HCT116 (cell line): ENCODE results near the gene POLD2. TPM values are rescaled to one million over a fixed set of nuclear protein-coding genes. Genes with fewer than 3 reads are reported as not detected.

Experiments
- ATAC-seq: fragments of 200-7000 bp; cut with Tn5 transposase; 2 replicates; pipeline ENCODE4 v1.9.1; 2020; ENCODE audit warnings: mild to moderate bottlenecking, moderate library complexity
- BruUV-seq: library from RNA; stranded (reverse); fragments of 400-500 nt; replicated peaks from 2 replicates; lab custom pipeline; 2021; lab: Mats Ljungman, UMichigan
- CTCF ChIA-PET: fragments of 300-600 bp; sonication (Branson Sonifier 250); formaldehyde crosslinking; loops from one replicate; lab custom pipeline; 2021; ENCODE audit warnings: antibody characterized with exemption; lab: Charles Lee
- POLR2A ChIA-PET: fragments of 300-600, 350-600 bp; sonication (Branson Sonifier 250); formaldehyde crosslinking; loops from one replicate; lab custom pipeline; 2021; ENCODE audit warnings: antibody characterized with exemption; lab: Charles Lee
- RAD21 ChIA-PET, 2 experiments: fragments of 300-600 bp; sonication (Branson Sonifier 250); formaldehyde crosslinking; loops; one replicate each; lab custom pipeline; 2023; ENCODE audit warnings: low total read pairs in 2 of 2; ENCODE audit not compliant: uncharacterized antibody in 2 of 2, unreplicated experiment in 2 of 2, low non-redundant PET in 1 of 2; lab: Charles Lee
- DNase-seq: peaks from one replicate; pipeline ENCODE4 v3.0.0-alpha.2; 2010; ENCODE audit warnings: low read depth, low spot score
- H2AFZ ChIP-seq: fragments of 200-600 bp; shearing (Covaris generic), sonication (generic); 2 replicates; pipeline ENCODE4 v1.6.1; 2017; ENCODE audit warnings: low read depth, mixed run types, mixed read lengths, antibody characterized with exemption, low read length; ENCODE audit not compliant: poor library complexity, severe bottlenecking
- H3K27ac ChIP-seq: 2 replicates; pipeline ENCODE4 v1.5.1; 2012; ENCODE audit warnings: low read depth, low read length
- H3K27me3 ChIP-seq: fragments of 200-600 bp; sonication (generic); 2 replicates; pipeline ENCODE4 v1.6.1; 2016; ENCODE audit warnings: mixed run types, low read length, mixed read lengths; ENCODE audit not compliant: insufficient read depth
- H3K36me3 ChIP-seq, 2 experiments: fragments of 200-500 bp in 1 of 2; fragments of 200-600 bp in 1 of 2; sonication (Bioruptor generic) in 1 of 2; sonication (generic) in 1 of 2; 2 replicates each; pipeline versions ENCODE4 v1.5.1 to v1.6.1; 2014 to 2016; ENCODE audit warnings: low read length in 2 of 2, inconsistent platforms in 1 of 2, mixed read lengths in 1 of 2, mixed run types in 1 of 2; ENCODE audit not compliant: insufficient read depth in 2 of 2, control insufficient read depth in 1 of 2
- H3K4me1 ChIP-seq, 2 experiments: fragments of 200-600 bp in 1 of 2; sonication (generic) in 1 of 2; 2 replicates each; pipeline versions ENCODE4 v1.5.1 to v1.6.1; 2012 to 2017; ENCODE audit warnings: low read length in 2 of 2, inconsistent platforms in 1 of 2, mild to moderate bottlenecking in 1 of 2, mixed read lengths in 1 of 2, mixed run types in 1 of 2, moderate library complexity in 1 of 2; ENCODE audit not compliant: insufficient read depth in 2 of 2, control insufficient read depth in 1 of 2
- H3K4me2 ChIP-seq: fragments of 200-600 bp; sonication (generic); 2 replicates; pipeline ENCODE4 v1.6.1; 2017; ENCODE audit warnings: mixed run types, low read length, mixed read lengths
- H3K4me3 ChIP-seq, 2 experiments: fragments of 200-600 bp in 1 of 2; sonication (generic) in 1 of 2; replicated peaks in 1 of 2; 2 replicates each; pipeline ENCODE4 v1.5.1; 2011 to 2016; ENCODE audit warnings: low read length in 2 of 2, control low read depth in 1 of 2, low read depth in 1 of 2, mild to moderate bottlenecking in 1 of 2, mixed read lengths in 1 of 2, mixed run types in 1 of 2
- H3K79me2 ChIP-seq: fragments of 200-600 bp; sonication (generic); 2 replicates; pipeline ENCODE4 v1.6.1; 2017; ENCODE audit warnings: mild to moderate bottlenecking, mixed run types, low read length, moderate library complexity, mixed read lengths; ENCODE audit not compliant: insufficient read depth
- H3K9ac ChIP-seq: fragments of 200-600 bp; sonication (generic); 2 replicates; pipeline ENCODE4 v1.6.1; 2016; ENCODE audit warnings: low read length, mixed read lengths
- H3K9me2 ChIP-seq: fragments of 200-600 bp; sonication (generic), shearing (Covaris generic); 2 replicates; pipeline ENCODE4 v1.6.1; 2017; ENCODE audit warnings: mixed run types, mild to moderate bottlenecking, moderate library complexity; ENCODE audit not compliant: insufficient read depth
- H3K9me3 ChIP-seq, 2 experiments: fragments of 200-500 bp in 1 of 2; fragments of 200-600 bp in 1 of 2; sonication (Bioruptor generic) in 1 of 2; sonication (generic) in 1 of 2; 2 replicates each; pipeline ENCODE4 v1.6.1; 2014 to 2017; ENCODE audit warnings: low read length in 2 of 2, mixed read lengths in 2 of 2, inconsistent platforms in 1 of 2, low read depth in 1 of 2, mild to moderate bottlenecking in 1 of 2, mixed run types in 1 of 2, moderate library complexity in 1 of 2; ENCODE audit not compliant: control insufficient read depth in 1 of 2, insufficient read depth in 1 of 2
- H4K20me1 ChIP-seq: fragments of 200-600 bp; sonication (generic), shearing (Covaris generic); 2 replicates; pipeline ENCODE4 v1.6.1; 2017; ENCODE audit warnings: mixed run types, mild to moderate bottlenecking, moderate library complexity; ENCODE audit not compliant: insufficient read depth
- CBX3 ChIP-seq: IDR thresholded peaks from 2 replicates; pipeline ENCODE4 v1.6.1; 2012; ENCODE audit warnings: low read depth
- CEBPB ChIP-seq: IDR thresholded peaks from 2 replicates; pipeline ENCODE4 v1.6.1; 2012; ENCODE audit warnings: low read depth
- EGR1 ChIP-seq: IDR thresholded peaks from 2 replicates; pipeline ENCODE4 v1.6.1; 2012; ENCODE audit warnings: low read depth
- ELF1 ChIP-seq: IDR thresholded peaks from 2 replicates; pipeline ENCODE4 v1.6.1; 2012; ENCODE audit warnings: low read depth, borderline replicate concordance
- EZH2 ChIP-seq: fragments of 200-600 bp; sonication (generic); IDR thresholded peaks from 2 replicates; pipeline ENCODE4 v1.6.1; 2017; ENCODE audit warnings: antibody characterized with exemption, mixed run types
- EZH2phosphoT487 ChIP-seq: fragments of 200-600 bp; IDR thresholded peaks from 2 replicates; pipeline ENCODE4 v1.6.1; 2018; ENCODE audit warnings: antibody characterized with exemption, borderline replicate concordance
- FOSL1 ChIP-seq: IDR thresholded peaks from 2 replicates; pipeline ENCODE4 v1.6.1; 2012; ENCODE audit warnings: low read depth
- JUND ChIP-seq: IDR thresholded peaks from 2 replicates; pipeline ENCODE4 v1.6.1; 2012
- POLR2A ChIP-seq: IDR thresholded peaks from 2 replicates; pipeline ENCODE4 v1.7.0; 2011; ENCODE audit warnings: borderline replicate concordance; ENCODE audit not compliant: insufficient read depth, insufficient read length; ENCODE audit errors: extremely low read depth
- RAD21 ChIP-seq: IDR thresholded peaks from 2 replicates; pipeline ENCODE4 v1.6.1; 2012; ENCODE audit warnings: low read depth, mild to moderate bottlenecking
- SIN3A ChIP-seq: IDR thresholded peaks from 2 replicates; pipeline ENCODE4 v1.6.1; 2012; ENCODE audit warnings: low read depth
- SP1 ChIP-seq: IDR thresholded peaks from 2 replicates; pipeline ENCODE4 v1.6.1; 2012; ENCODE audit warnings: low read depth
- ZFX ChIP-seq: fragments of 450-650 bp; IDR thresholded peaks from 2 replicates; pipeline ENCODE4 v1.6.1; 2017
- intact Hi-C: fragments of 100-400 bp; cut with micrococcal nuclease; formaldehyde crosslinking; loops from 2 replicates; pipeline ENCODE4 v1.10.0; 2022
- total RNA-seq: library from RNA; stranded (reverse); gene quantifications from one replicate; pipeline ENCODE4 v1.2.1, GENCODE V29; 2021; ENCODE audit not compliant: unreplicated experiment
- TF ChIP-seq, protein P1 (sequence below): IDR thresholded peaks from 2 replicates; pipeline ENCODE4 v1.6.1; 2012
- TF ChIP-seq, protein P2 (sequence below): IDR thresholded peaks from 2 replicates; pipeline ENCODE4 v1.6.1; 2012
- TF ChIP-seq, protein P3 (sequence below): IDR thresholded peaks from 2 replicates; pipeline ENCODE4 v1.6.1; 2012; ENCODE audit warnings: low read depth
- TF ChIP-seq, protein P4 (sequence below): IDR thresholded peaks from 2 replicates; pipeline ENCODE4 v1.6.1; 2011; ENCODE audit warnings: mild to moderate bottlenecking, low read length, moderate library complexity; ENCODE audit not compliant: insufficient replicate concordance; ENCODE audit errors: extremely low read depth

POLD2 gene
- total RNA-seq, 1 experiment from 2014 or later, result 237 TPM

DNA sequence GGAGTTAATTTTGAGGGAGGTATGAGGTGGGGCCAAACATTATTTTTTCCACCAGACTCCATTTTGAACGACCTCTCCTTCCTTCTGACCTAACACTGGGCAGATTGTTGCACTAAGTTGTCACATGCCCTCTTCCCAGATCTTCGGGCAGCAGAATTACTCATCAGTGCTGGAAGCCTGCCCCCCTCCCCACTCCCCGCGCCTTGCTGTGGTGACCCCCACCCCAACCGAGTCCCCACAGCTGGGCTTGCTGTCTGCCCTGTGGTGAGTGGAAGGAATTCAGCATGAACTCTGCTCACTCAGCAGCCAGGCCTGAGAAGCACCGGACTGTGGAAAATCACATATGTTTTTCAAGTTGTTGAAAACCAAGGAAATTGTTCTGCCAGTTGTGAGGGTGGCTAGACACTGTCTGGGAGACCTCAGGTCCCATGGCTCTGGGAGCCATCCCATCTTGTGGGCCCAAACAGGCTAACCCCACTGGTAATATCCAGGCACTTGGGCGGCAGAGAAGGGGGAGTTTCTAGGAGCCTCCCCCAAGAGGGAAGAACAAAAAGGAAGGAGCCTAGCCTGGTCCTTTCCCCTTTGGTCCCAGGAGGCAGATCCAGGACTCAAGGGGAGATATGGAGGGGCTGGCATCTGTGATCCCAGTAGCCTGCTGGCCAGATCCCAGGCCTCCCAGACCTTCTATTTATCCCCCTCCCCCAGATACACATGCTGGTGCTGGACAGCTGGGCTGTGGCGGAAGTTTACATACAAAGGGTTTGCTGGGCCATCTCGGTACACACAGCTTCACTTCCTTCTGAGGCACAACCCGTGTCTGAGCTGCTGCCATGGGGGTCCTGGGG is 22.7 kb downstream of the POLD2 start:
- H4K20me1 ChIP-seq, result no peaks in the 10 kb centered on the region
- no peak overlapping the region for H3K9ac ChIP-seq
- H3K4me3 ChIP-seq, result no peak overlapping the region
- no peaks in the 10 kb centered on the region for H3K27me3 ChIP-seq
- RAD21 ChIA-PET, result no interaction called here
- DNase-seq (no peak), ATAC-seq (no peak)
- H3K4me1 ChIP-seq, result peaks cover 0 to 6% of the 10 kb centered on the region in 2 experiments; a peak in 2 of 4 replicates
- no peak overlapping the region for H3K27ac ChIP-seq
- BruUV-seq, result no TSS peak
- no peaks in the 10 kb centered on the region for H3K9me2 ChIP-seq
- H3K4me2 ChIP-seq, result no peak overlapping the region
- TF ChIP-seq EGR1, result no peak
- TF ChIP-seq ZFX, result no peak
- TF ChIP-seq, protein P1, sequence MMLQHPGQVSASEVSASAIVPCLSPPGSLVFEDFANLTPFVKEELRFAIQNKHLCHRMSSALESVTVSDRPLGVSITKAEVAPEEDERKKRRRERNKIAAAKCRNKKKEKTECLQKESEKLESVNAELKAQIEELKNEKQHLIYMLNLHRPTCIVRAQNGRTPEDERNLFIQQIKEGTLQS, result no peak
- TF ChIP-seq, protein P2, sequence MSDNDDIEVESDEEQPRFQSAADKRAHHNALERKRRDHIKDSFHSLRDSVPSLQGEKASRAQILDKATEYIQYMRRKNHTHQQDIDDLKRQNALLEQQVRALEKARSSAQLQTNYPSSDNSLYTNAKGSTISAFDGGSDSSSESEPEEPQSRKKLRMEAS, result no peak
- TF ChIP-seq JUND, result no peak
- TF ChIP-seq EZH2phosphoT487, result no peak
- TF ChIP-seq, protein P3, sequence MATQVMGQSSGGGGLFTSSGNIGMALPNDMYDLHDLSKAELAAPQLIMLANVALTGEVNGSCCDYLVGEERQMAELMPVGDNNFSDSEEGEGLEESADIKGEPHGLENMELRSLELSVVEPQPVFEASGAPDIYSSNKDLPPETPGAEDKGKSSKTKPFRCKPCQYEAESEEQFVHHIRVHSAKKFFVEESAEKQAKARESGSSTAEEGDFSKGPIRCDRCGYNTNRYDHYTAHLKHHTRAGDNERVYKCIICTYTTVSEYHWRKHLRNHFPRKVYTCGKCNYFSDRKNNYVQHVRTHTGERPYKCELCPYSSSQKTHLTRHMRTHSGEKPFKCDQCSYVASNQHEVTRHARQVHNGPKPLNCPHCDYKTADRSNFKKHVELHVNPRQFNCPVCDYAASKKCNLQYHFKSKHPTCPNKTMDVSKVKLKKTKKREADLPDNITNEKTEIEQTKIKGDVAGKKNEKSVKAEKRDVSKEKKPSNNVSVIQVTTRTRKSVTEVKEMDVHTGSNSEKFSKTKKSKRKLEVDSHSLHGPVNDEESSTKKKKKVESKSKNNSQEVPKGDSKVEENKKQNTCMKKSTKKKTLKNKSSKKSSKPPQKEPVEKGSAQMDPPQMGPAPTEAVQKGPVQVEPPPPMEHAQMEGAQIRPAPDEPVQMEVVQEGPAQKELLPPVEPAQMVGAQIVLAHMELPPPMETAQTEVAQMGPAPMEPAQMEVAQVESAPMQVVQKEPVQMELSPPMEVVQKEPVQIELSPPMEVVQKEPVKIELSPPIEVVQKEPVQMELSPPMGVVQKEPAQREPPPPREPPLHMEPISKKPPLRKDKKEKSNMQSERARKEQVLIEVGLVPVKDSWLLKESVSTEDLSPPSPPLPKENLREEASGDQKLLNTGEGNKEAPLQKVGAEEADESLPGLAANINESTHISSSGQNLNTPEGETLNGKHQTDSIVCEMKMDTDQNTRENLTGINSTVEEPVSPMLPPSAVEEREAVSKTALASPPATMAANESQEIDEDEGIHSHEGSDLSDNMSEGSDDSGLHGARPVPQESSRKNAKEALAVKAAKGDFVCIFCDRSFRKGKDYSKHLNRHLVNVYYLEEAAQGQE, result no peak
- no peak for TF ChIP-seq SP1
- TF ChIP-seq FOSL1, result no peak
- TF ChIP-seq EZH2, result no peak
- no peak for TF ChIP-seq CBX3
- no peak for TF ChIP-seq RAD21
- no peak for TF ChIP-seq POLR2A
- TF ChIP-seq, protein P4, sequence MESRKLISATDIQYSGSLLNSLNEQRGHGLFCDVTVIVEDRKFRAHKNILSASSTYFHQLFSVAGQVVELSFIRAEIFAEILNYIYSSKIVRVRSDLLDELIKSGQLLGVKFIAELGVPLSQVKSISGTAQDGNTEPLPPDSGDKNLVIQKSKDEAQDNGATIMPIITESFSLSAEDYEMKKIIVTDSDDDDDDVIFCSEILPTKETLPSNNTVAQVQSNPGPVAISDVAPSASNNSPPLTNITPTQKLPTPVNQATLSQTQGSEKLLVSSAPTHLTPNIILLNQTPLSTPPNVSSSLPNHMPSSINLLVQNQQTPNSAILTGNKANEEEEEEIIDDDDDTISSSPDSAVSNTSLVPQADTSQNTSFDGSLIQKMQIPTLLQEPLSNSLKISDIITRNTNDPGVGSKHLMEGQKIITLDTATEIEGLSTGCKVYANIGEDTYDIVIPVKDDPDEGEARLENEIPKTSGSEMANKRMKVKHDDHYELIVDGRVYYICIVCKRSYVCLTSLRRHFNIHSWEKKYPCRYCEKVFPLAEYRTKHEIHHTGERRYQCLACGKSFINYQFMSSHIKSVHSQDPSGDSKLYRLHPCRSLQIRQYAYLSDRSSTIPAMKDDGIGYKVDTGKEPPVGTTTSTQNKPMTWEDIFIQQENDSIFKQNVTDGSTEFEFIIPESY, result no peak
- no peak for TF ChIP-seq ELF1
- no peak for TF ChIP-seq CEBPB
- no peak for TF ChIP-seq SIN3A
- H2AFZ ChIP-seq, result no peak overlapping the region
- H3K36me3 ChIP-seq, result no peaks in the 10 kb centered on the region
- POLR2A ChIA-PET, result no interaction called here
- H3K9me3 ChIP-seq, result no peaks in the 10 kb centered on the region
- intact Hi-C loops, result no loop called here
- H3K79me2 ChIP-seq, result no peaks in the 10 kb centered on the region
- CTCF ChIA-PET, result no interaction called here
